GM19240 (cell line): ENCODE measurements around the gene CLCN7.

Source experiments
- DNase-seq: peaks from one replicate; pipeline ENCODE4 v3.0.0; 2011; ENCODE audit warnings: low spot score; ENCODE audit not compliant: insufficient read length

Gene CLCN7

GRCh38 chr16:1431497-1432270 lies 43.1 kb downstream of the CLCN7 start:
- no peak for DNase-seq

GRCh38 chr16:1430759-1431496 lies 43.9 kb downstream of the CLCN7 start, which contains the start of gene PERCC1:
Gene PERCC1 (plus strand): TSS chr16:1431078. CDS start chr16:1432594, 1,516 bp downstream.
- no peak for DNase-seq

- DNase-seq: no peak
Measured at GRCh38 chr16:1430214-1430758, 44.5 kb downstream of the CLCN7 start.

GRCh38 chr16:1429631-1430030 lies 45.2 kb downstream of the CLCN7 start:
- no peak for DNase-seq

- no peak for DNase-seq
Measured at GRCh38 chr16:1429012-1429411, 45.8 kb downstream of the CLCN7 start.

- no peak for DNase-seq
Measured at GRCh38 chr16:1428511-1428910, 46.3 kb downstream of the CLCN7 start.

GRCh38 chr16:1427473-1428461 lies 47.1 kb downstream of the CLCN7 start:
- no peak for DNase-seq

- DNase-seq: no peak
Measured at GRCh38 chr16:1426734-1427471, 47.9 kb downstream of the CLCN7 start.

- DNase-seq: no peak
Measured at GRCh38 chr16:1425616-1426370, 49.0 kb downstream of the CLCN7 start.

- no peak for DNase-seq
Measured at GRCh38 chr16:1424028-1424427, 50.8 kb downstream of the CLCN7 start.

GRCh38 chr16:1422076-1422475 lies 52.8 kb downstream of the CLCN7 start:
- no peak for DNase-seq

GRCh38 chr16:1420111-1420539 lies 54.7 kb downstream of the CLCN7 start:
- DNase-seq: no peak

GRCh38 chr16:1416521-1416941 lies 58.3 kb downstream of the CLCN7 start:
- no peak for DNase-seq

- peak; percentile 65 for DNase-seq
Measured at GRCh38 chr16:1414532-1415260, 60.1 kb downstream of the CLCN7 start, which contains the start of gene UNKL. Gene UNKL (minus strand): TSS chr16:1414704. CDS start chr16:1414691, 13 bp downstream.

GRCh38 chr16:1413684-1414531 lies 60.9 kb downstream of the CLCN7 start:
- peak; percentile 50 for DNase-seq

- no peak for DNase-seq
Measured at GRCh38 chr16:1412847-1413246, 62.0 kb downstream of the CLCN7 start.

GRCh38 chr16:1408171-1408837 lies 66.5 kb downstream of the CLCN7 start:
- peak; percentile 94 for DNase-seq
